Left lung (tissue), 10 donors: ENCODE measurements around the gene POLR2I. TPM values are rescaled to one million over a fixed set of nuclear protein-coding genes. Genes with fewer than 3 reads are reported as not detected.

ENCODE experiments used
- ATAC-seq: fragments of 200-7000 bp; cut with Tn5 transposase; one replicate; pipeline ENCODE4 v1.9.1; 2020; ENCODE audit warnings: moderate library complexity
- DNase-seq, 4 donors: peaks; one replicate each; pipeline ENCODE4 v3.0.0-alpha.2; 2013 to 2020
- H3K27ac ChIP-seq, 2 donors: fragments of 200-600 bp; sonication (generic) in 1 of 2; one replicate each; pipeline versions ENCODE4 v1.5.0 to v1.8.0; 2020 to 2021
- H3K27me3 ChIP-seq, 2 donors: fragments of 200-600 bp; sonication (generic) in 1 of 2; one replicate each; pipeline versions ENCODE4 v1.5.0 to v1.8.0; 2020 to 2021
- H3K36me3 ChIP-seq, 2 donors: fragments of 200-600 bp; sonication (generic) in 1 of 2; one replicate each; pipeline versions ENCODE4 v1.5.0 to v1.8.0; 2020 to 2021
- H3K4me1 ChIP-seq, 2 donors: fragments of 200-600 bp; one replicate each; pipeline ENCODE4 v1.8.0; 2021
- H3K4me3 ChIP-seq, 2 donors: fragments of 200-600 bp; sonication (generic) in 1 of 2; one replicate each; pipeline versions ENCODE4 v1.5.0 to v1.8.0; 2020 to 2021; ENCODE audit warnings: mild to moderate bottlenecking in 1 of 2
- H3K9me3 ChIP-seq, 2 donors: fragments of 200-600 bp; sonication (generic) in 1 of 2; one replicate each; pipeline versions ENCODE4 v1.5.0 to v1.8.0; 2020 to 2021
- CTCF ChIP-seq, 2 donors: fragments of 200-600 bp; sonication (generic) in 1 of 2; IDR thresholded peaks; one replicate each; pipeline versions ENCODE4 v1.5.0 to v1.8.0; 2021; ENCODE audit warnings: antibody characterized with exemption in 2 of 2
- intact Hi-C, 2 donors: fragments of 100-400 bp; cut with DNase I; formaldehyde crosslinking; loops; one replicate each; pipeline versions ENCODE4 v1.11.2 to v1.14.2; 2022
- polyA plus RNA-seq, 6 donors: library from polyadenylated mRNA; unstranded; fragments of 120-200 nt; gene quantifications; one replicate each; pipeline ENCODE4 v1.2.1, GENCODE V29; 2013; ENCODE audit not compliant: insufficient read length in 6 of 6
- total RNA-seq, 2 donors: library from RNA; stranded (reverse); fragmentation: NEBNext Ultra II Directional; extraction: Animal tissue kit (Norgen Biotek cat#: 25700); gene quantifications; one replicate each; pipeline ENCODE4 v1.2.1, GENCODE V29; 2021
- donor health status: DM: no; HTN: yes; CAD: no.
- donor health status: DM: no; HTN: no; CAD: no.

POLR2I gene
- total and polyA plus RNA-seq, 8 donors = 35.8 to 52.4 (median 45.7) TPM

GRCh38 chr19:36084231-36085009 lies 30.3 kb downstream of the POLR2I start:
- no peaks in the 10 kb centered on the region for H3K9me3 ChIP-seq
- peaks cover 0 to 52% of the 10 kb centered on the region in 2 donors for H3K36me3 ChIP-seq
- no peak for ATAC-seq
- H3K27me3 ChIP-seq = no peaks in the 10 kb centered on the region
- DNase-seq = no peak
- intact Hi-C loops = no loop called here
- no peaks in the 10 kb centered on the region for H3K4me1 ChIP-seq
- no peak overlapping the region for H3K27ac ChIP-seq
- no peak overlapping the region for H3K4me3 ChIP-seq
- no peak for TF ChIP-seq CTCF (IDR thresholded peaks at IDR 0.05)

- TF ChIP-seq CTCF (IDR thresholded peaks at IDR 0.05) = no peak
- Histone ChIP-seq H3K36me3 (peaks cover 0 to 40% of the 10 kb centered on the region in 2 donors), H3K9me3 (no peaks in the 10 kb centered on the region), H3K27me3 (no peaks in the 10 kb centered on the region), H3K27ac (no peak overlapping the region), H3K4me1 (no peaks in the 10 kb centered on the region), H3K4me3 (no peak overlapping the region)
- intact Hi-C loops = no loop called here
- DNase-seq (no peak), ATAC-seq (no peak)
These were observed 31.8 kb downstream of the POLR2I start for GRCh38 chr19:36082916-36083315.

- TF ChIP-seq CTCF (IDR thresholded peaks at IDR 0.05) = no peak
- no peaks in the 10 kb centered on the region for H3K9me3 ChIP-seq
- ATAC-seq (no peak), DNase-seq (no peak)
- intact Hi-C loops = no loop called here
- H3K36me3 ChIP-seq = peaks cover 0 to 40% of the 10 kb centered on the region in 2 donors
- no peaks in the 10 kb centered on the region for H3K4me1 ChIP-seq
- H3K27ac ChIP-seq = no peak overlapping the region
- H3K27me3 ChIP-seq = no peaks in the 10 kb centered on the region
- H3K4me3 ChIP-seq = no peak overlapping the region
These were observed 32.8 kb downstream of the POLR2I start for GRCh38 chr19:36081894-36082293.

- DNase-seq = no peak
- Histone ChIP-seq H3K36me3 (peaks cover 0 to 36% of the 10 kb centered on the region in 2 donors), H3K27ac (no peak overlapping the region), H3K9me3 (no peaks in the 10 kb centered on the region), H3K4me1 (no peaks in the 10 kb centered on the region), H3K27me3 (no peaks in the 10 kb centered on the region), H3K4me3 (no peak overlapping the region)
- no peak for TF ChIP-seq CTCF (IDR thresholded peaks at IDR 0.05)
- intact Hi-C loops = no loop called here
- no peak for ATAC-seq
These were observed 33.3 kb downstream of the POLR2I start for GRCh38 chr19:36081385-36081784.

GRCh38 chr19:36079389-36079945 lies 35.2 kb downstream of the POLR2I start:
- ATAC-seq = no peak

More at GRCh38 chr19:36079389-36079945, 35.2 kb downstream of the POLR2I start:
- no peaks in the 10 kb centered on the region for H3K27me3 ChIP-seq
- no peak overlapping the region for H3K4me3 ChIP-seq
- peaks cover 0 to 41% of the 10 kb centered on the region in 2 donors for H3K36me3 ChIP-seq
- no peaks in the 10 kb centered on the region for H3K9me3 ChIP-seq
- intact Hi-C loops = no loop called here
- H3K4me1 ChIP-seq = no peaks in the 10 kb centered on the region
- DNase-seq = no peak
- H3K27ac ChIP-seq = no peak overlapping the region
- TF ChIP-seq CTCF (IDR thresholded peaks at IDR 0.05) = no peak
